Stimulated activated CD4-positive, alpha-beta T cell treated with anti-CD3 and anti-CD28 coated beads, TNF-alpha, amount 100 ng/mL, for 4 hours (primary cell): ENCODE results near the gene CAPRIN2.

Source experiments
- DNase-seq, 3 experiments: peaks; one replicate each; pipeline ENCODE4 v3.0.0-alpha.2; 2020; ENCODE audit warnings: low read depth in 3 of 3

Gene CAPRIN2

DNA sequence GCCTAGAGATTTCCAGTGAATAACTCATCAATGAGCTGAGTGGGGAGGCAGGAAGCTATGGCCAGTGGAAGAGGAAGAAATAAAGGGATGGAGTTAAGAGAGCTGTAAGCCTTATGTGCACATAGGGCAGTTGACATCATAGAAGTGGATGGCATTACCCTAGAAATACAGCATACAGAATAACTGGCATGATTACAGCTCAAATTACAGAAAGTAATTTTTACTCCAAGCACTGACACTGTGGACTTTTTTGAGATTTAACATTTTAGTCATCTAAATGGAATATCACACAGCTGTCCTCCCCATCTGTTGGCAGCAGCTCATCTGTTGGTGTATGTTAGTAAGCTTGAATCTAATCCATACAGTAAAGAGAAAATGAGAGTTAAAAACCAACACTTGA lies 53.7 kb downstream of the CAPRIN2 start:
- DNase-seq: no peak

DNA sequence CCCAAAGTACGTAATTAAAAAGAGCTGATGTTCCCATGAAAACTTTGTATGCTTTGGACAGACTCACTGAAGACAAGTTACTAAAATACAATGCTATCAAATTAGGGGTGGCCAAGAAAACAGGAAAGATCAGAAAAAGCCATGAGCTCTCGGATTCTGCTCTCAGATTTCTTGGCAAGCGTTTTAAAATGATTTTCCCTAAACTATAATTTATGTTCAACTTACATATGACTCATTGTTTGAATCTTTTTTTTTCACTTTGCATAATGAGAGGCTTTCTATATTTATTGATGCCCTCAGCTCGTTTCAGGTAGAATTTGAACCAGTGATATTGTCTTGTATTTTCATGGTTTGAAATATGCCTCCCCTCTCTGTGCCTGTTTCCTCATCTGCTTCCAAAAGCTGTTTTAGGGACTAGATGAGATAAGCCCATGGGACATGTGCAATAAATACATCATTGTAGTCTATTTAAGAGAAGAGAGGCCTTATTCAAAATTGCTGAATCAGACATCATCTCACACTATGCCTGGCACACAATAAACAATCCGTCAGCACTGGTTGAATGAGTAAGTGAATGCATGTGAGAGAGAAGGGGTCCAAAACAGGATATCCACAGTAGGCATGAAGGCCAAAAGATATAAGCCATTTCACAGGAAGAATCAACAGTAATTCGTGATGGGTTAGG lies 54.4 kb downstream of the CAPRIN2 start:
- no peak for DNase-seq

DNA sequence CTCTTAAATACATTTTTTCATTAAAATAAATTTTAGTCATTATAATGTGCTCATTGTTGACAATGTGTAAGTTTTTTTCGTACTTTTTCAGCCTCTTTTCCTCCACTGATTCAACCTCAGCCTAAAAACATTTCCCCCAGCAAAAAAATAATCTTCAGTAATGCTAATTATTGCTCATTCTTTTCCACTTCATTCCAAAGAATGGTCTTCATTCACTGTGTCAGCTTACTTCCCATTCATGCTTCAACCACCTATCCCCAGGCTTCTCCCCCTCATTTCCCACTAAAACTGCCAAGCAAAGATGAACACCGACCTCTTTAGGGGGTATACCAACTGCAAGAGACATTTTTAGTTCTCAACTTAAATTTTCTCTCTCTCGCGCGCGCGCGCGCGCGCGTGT lies 56.4 kb downstream of the CAPRIN2 start:
- DNase-seq: no peak

GRCh38 chr12:30696943-30697342 lies 57.8 kb downstream of the CAPRIN2 start:
- DNase-seq: no peak

DNA sequence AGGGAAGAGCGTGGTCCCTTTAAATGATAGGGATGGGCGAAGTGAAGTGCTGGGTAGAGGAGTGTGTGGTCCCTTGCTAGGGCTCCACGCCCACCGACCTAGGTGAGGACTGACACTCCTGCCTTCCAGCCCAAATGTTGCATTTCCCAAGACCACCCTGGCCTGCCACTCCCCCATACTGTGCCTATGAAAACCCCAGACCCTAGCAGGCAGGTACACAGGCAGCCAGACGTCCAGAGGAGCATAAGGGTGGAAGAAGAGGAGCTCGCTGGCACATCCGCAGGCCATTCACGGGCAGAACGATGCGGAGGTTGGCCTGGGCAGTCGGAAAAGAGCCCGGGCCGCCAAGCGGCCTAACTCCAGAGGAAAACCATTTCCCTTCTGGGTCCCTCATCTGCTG lies 58.3 kb downstream of the CAPRIN2 start:
- no peak for DNase-seq

- no peak for DNase-seq
Observed at GRCh38 chr12:30696103-30696408, 58.7 kb downstream of the CAPRIN2 start.

GRCh38 chr12:30695199-30696102 lies 59.3 kb downstream of the CAPRIN2 start, which contains the start of gene IPO8:
IPO8 (minus strand) TSS chr12:30695869; CDS start chr12:30695647, 222 bp downstream.
- DNase-seq: peak; percentile 72 to 79 (median 72)

DNA sequence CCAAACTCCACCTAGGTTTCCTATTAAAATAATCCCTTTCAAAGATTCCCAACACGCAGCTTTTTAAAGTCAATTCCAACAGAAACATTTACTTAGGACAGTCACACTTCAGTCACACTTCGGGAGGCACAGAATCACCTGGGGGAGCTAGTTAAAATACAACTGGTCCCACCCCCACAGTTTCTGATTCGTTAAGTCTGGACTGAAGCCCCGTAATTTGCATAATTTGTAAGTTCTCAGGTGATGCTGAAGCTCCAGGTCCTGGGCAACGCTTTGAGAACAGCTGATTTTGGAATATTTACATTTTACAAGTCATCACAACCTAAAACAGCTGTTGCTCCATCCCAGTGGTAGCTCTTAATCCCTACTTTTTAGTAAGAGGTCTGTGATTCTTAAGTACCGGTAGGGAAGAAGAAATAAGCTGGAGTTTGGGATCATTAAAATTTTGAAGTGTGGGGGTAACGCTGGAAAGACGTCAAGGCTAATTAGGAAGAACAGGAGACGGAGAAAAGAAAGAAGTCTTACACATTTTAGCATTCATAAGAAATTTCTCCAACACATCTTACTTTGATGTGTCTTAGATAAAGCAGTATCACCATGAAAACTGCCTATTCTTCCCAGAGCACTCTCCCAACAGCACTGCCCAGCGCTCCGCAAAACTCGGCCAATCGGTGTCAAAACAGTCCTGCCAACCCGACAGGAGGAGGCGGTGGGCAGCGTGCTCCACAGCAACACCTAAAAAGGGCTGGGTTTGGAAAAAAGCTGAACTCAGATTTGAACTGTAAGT lies 60.1 kb downstream of the CAPRIN2 start:
- DNase-seq: no peak

DNA sequence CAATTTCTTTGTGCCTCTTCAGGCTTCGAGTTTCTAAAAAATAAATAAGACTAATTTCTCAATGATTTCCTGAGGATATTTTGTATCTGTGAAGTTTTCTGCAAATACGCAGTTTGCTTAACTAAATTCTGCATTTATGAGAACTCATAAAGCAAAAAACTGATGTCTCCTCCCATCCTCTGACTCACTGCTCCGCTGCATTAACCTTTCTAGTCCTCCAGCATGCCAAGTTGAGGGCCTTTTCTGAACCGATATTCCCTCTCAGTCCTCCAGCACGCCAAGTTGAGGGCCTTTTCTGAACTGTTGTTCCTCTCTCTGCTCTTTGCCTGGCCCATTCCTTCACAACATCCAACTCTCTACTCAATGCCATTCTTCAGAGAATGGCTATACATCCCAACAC lies 62.3 kb downstream of the CAPRIN2 start:
- DNase-seq: no peak

DNA sequence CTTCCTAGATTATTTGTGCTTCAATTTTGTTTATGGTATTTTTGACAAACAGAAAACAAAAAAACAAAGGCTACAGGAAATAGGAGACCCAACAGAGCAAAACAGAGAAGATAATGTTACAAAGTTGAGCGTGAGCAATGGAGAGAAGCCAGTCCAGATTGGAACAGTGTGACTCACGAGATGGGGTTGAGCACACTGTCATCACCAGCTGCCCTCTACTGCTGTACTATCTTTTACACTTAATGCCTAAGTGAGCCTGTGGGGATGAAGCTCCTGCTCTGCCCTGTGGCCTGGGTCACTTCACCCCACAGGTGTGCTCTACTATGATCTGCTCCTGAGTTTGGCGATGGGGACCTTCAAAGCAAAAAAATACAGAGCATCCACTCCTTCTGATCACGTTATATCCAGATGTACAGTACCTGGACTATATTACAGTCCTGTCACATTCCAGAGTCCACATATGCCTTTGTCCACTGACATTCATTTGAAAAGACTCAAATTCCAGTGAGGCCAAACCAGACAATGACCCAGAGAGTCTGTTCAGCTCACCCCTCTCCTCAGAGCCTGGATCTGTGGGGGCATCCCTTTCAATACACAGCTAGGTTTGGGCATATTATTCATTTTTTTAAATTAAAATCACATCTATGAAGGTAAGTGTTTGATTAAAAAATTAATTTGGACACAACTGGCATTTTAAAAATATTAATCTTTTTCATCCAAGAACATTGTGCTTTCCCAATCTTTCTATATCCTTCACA lies 63.5 kb downstream of the CAPRIN2 start:
- no peak for DNase-seq

DNA sequence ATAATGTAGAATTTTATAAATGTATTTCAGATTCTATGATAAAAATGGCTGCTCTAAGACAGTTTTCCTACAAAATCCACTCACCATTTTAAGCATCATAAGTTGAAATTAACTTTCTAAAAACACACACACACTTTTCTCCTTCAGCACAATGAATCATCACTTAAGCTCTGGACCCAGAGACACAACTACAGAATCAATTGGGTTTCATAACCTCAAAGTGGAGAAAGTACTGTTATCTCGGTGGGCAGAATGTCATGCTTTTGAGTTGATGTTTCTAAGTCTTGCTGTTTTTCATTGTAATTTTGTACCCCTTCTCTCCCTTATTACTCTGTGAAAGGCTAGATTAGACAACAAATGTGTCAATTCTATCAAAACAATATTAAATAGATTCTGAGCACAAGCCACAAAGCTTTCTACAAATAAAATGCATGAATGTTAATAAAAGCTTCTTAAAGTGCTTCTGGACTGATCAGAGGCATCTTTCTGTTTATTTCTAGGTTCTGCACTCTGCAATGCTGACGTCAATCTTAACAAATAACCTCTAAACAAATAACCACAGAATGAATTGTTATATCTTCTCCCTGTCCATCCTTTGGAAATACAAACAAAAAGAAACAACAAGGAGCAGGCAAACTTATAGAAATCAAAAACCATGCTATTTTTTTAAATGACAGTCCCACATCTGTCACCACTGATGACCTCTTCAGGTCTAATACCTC lies 67.3 kb downstream of the CAPRIN2 start:
- no peak for DNase-seq

DNA sequence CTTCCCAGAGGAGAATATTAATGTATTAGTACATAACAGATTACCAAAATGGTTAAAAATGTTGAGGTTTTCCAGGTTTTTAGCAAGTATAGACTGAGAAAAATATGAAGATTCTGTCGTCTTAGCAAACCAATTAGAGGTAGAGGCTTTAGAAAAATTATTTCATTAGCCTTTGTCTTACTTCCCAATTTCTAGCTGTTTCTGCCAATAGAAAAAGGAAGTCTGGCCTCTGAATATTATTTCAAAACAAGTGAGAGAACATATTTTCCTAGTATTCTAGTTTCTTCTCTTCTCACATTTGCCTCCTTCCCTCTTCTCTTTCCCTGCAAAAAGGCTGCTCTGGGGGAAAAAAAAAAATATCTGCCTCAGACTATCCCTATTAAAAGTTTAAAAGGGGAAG lies 75.5 kb downstream of the CAPRIN2 start:
- DNase-seq: no peak

DNA sequence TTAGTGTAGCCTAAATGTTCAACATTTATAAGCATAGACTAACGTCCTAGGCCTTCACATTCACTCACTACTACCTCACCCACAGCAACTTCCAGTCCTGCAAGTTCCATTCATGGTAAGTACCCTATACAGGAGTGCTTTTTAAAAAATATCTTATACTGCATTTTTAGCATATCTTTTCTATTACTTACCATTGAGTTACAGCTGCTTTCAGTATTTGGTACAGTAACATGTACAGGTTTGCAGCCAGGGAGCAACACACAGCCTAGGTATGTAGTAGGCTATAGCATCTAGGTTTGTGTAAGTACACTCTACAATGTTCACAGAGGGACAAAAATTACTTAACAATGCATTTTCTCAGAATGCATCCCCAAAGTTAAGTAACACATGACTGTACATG lies 76.5 kb downstream of the CAPRIN2 start:
- DNase-seq: no peak

GRCh38 chr12:30661210-30661609 lies 93.5 kb downstream of the CAPRIN2 start:
- no peak for DNase-seq
